WTC11 (cell line): ENCODE measurements around the gene SIGLEC14. TPM values are rescaled to one million over a fixed set of nuclear protein-coding genes. Genes with fewer than 3 reads are reported as not detected.

Experiments used
- ATF1 ChIP-seq: sonication (generic); formaldehyde crosslinking; IDR thresholded peaks from 2 replicates; pipeline ENCODE4 v1.8.1; 2023; ENCODE audit warnings: mild to moderate bottlenecking, moderate library complexity, missing genetic modification reagents
- GRHL2 ChIP-seq: fragments of 250-450 bp; sonication (Bioruptor Pico); IDR thresholded peaks from 2 replicates; pipeline ENCODE4 v1.8.0; 2022; ENCODE audit warnings: mild to moderate bottlenecking, moderate library complexity; ENCODE audit not compliant: insufficient replicate concordance, severe bottlenecking
- KAT7 ChIP-seq: sonication (generic); formaldehyde crosslinking; IDR thresholded peaks from 2 replicates; pipeline ENCODE4 v1.8.1; 2023; ENCODE audit warnings: missing genetic modification reagents, mild to moderate bottlenecking, borderline replicate concordance
- MYBL2 ChIP-seq: sonication (generic); formaldehyde crosslinking; IDR thresholded peaks from 2 replicates; pipeline ENCODE4 v1.8.1; 2023; ENCODE audit warnings: mild to moderate bottlenecking, moderate library complexity, missing genetic modification reagents
- NFYB ChIP-seq: sonication (generic); formaldehyde crosslinking; conservative IDR thresholded peaks from 2 replicates; pipeline ENCODE4 v1.8.0; 2022; ENCODE audit warnings: low read depth, missing genetic modification reagents
- PRRX2 ChIP-seq: fragments of 250-450 bp; sonication (Bioruptor Pico); IDR thresholded peaks from 2 replicates; pipeline ENCODE4 v1.8.0; 2021; ENCODE audit warnings: mild to moderate bottlenecking
- SOX15 ChIP-seq: fragments of 250-450 bp; sonication (Bioruptor Pico); IDR thresholded peaks from 2 replicates; pipeline ENCODE4 v1.9.0; 2021; ENCODE audit warnings: mild to moderate bottlenecking
- SP1 ChIP-seq: sonication (generic); formaldehyde crosslinking; conservative IDR thresholded peaks from 2 replicates; pipeline ENCODE4 v1.8.1; 2022; ENCODE audit warnings: missing genetic modification reagents
- TCF7 ChIP-seq: sonication (generic); formaldehyde crosslinking; IDR thresholded peaks from 2 replicates; pipeline ENCODE4 v1.8.0; 2022; ENCODE audit warnings: mild to moderate bottlenecking, low read depth, missing genetic modification reagents, moderate library complexity
- TEAD1 ChIP-seq: sonication (generic); formaldehyde crosslinking; IDR thresholded peaks from 2 replicates; pipeline ENCODE4 v1.8.0; 2022; ENCODE audit warnings: mild to moderate bottlenecking, missing genetic modification reagents
- TEAD4 ChIP-seq: sonication (generic); formaldehyde crosslinking; IDR thresholded peaks from 2 replicates; pipeline ENCODE4 v1.8.0; 2022; ENCODE audit warnings: mild to moderate bottlenecking, missing genetic modification reagents
- ZNF121 ChIP-seq: sonication (generic); formaldehyde crosslinking; IDR thresholded peaks from 2 replicates; pipeline ENCODE4 v1.8.0; 2023; ENCODE audit warnings: missing genetic modification reagents
- ZNF263 ChIP-seq: sonication (generic); formaldehyde crosslinking; IDR thresholded peaks from 2 replicates; pipeline ENCODE4 v1.8.1; 2022; ENCODE audit warnings: low read depth, mild to moderate bottlenecking, moderate library complexity, missing genetic modification reagents
- ZNF423 ChIP-seq: fragments of 250-450 bp; sonication (Bioruptor Pico); IDR thresholded peaks from 2 replicates; pipeline ENCODE4 v2.1.2; 2022; ENCODE audit warnings: mild to moderate bottlenecking, moderate library complexity
- ZNF671 ChIP-seq: fragments of 250-450 bp; sonication (Bioruptor Pico); IDR thresholded peaks from 2 replicates; pipeline ENCODE4 v1.8.0; 2021; ENCODE audit warnings: mild to moderate bottlenecking
- total RNA-seq: library from RNA; stranded (reverse); gene quantifications from 3 replicates; pipeline ENCODE4 v1.2.3, GENCODE V29; 2021
- TF ChIP-seq, protein P1 (sequence below): sonication (generic); formaldehyde crosslinking; IDR thresholded peaks from 2 replicates; pipeline ENCODE4 v1.8.0; 2022; ENCODE audit warnings: mild to moderate bottlenecking, missing genetic modification reagents
- TF ChIP-seq, protein P2 (sequence below): fragments of 250-450 bp; sonication (Bioruptor Pico); conservative IDR thresholded peaks from 2 replicates; pipeline ENCODE4 v1.9.0; 2021; ENCODE audit warnings: mild to moderate bottlenecking
- TF ChIP-seq, protein P3 (sequence below): sonication (generic); formaldehyde crosslinking; IDR thresholded peaks from 2 replicates; pipeline ENCODE4 v1.8.0; 2022; ENCODE audit warnings: mild to moderate bottlenecking, missing genetic modification reagents
- TF ChIP-seq, protein P4 (sequence below): fragments of 250-450 bp; sonication (Bioruptor Pico); IDR thresholded peaks from 2 replicates; pipeline ENCODE4 v1.8.0; 2021; ENCODE audit warnings: mild to moderate bottlenecking
- TF ChIP-seq, protein P5 (sequence below): fragments of 250-450 bp; sonication (Bioruptor Pico); IDR thresholded peaks from 2 replicates; pipeline ENCODE4 v2.1.2; 2022; ENCODE audit warnings: mild to moderate bottlenecking, moderate library complexity
- TF ChIP-seq, protein P6 (sequence below): sonication (generic); formaldehyde crosslinking; IDR thresholded peaks from 2 replicates; pipeline ENCODE4 v1.8.0; 2023; ENCODE audit warnings: mild to moderate bottlenecking, missing genetic modification reagents
- TF ChIP-seq, protein P7 (sequence below): sonication (generic); formaldehyde crosslinking; IDR thresholded peaks from 2 replicates; pipeline ENCODE4 v1.8.0; 2023; ENCODE audit warnings: missing genetic modification reagents, mild to moderate bottlenecking, borderline replicate concordance

Gene SIGLEC14
- total RNA-seq, 1 experiment from 2014 or later, result not detected

DNA sequence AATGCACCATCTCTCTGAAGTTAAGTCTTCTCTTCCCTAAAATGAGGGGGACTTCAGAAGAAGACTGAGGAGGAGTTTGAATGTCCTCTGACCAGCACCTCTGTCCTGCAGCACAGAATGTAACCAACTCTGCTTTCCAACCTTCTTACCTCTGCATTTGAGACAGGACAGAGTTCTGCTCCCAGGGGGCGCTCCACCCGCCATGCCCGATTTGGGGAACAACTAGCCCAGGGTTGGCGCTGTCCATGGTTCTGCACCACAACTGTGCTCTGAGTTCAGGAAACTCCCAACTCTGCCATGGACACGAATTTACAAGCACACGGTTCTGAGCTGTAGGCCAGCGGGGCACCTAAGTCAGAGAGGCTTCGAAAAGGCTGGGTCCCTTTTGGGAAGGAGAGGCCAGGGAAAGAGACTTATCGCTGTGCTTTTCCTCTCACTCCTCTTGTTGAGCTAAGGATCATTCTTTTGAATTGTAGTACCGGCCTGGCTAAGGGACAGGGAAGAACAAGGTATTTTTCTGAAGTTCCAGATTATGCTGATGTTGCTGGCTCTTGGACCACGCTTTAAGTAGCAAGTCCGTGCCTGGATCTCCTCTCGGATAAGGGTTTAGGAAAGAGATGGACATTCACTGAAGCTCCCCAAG lies 38.6 kb downstream of the SIGLEC14 start (continued):
- TF ChIP-seq TEAD4 (CRISPR knock-in tag) (peak; percentile 92; the same call in 1 of the 2 replicates), KAT7 (0 out of 2 replicates have a peak, but pooled peaks have one; percentile 87), SP1 (CRISPR knock-in tag) (peak; percentile 56; the same call in 1 of the 2 replicates), TEAD1 (peak; percentile 97), ZNF121 (CRISPR knock-in tag) (peak; percentile 41; the same call in 1 of the 2 replicates), PRRX2 (CRISPR knock-in tag) (no peak), GRHL2 (CRISPR knock-in tag) (no peak), MYBL2 (CRISPR knock-in tag) (peak; percentile 85; the same call in 1 of the 2 replicates), NFYB (CRISPR knock-in tag) (no peak), TCF7 (CRISPR knock-in tag) (no peak; the same call in 1 of the 2 replicates), ZNF671 (CRISPR knock-in tag) (no peak), SOX15 (CRISPR knock-in tag) (no peak), ZNF263 (no peak), ATF1 (CRISPR knock-in tag) (peak; percentile 86; the same call in 1 of the 2 replicates), ZNF423 (CRISPR knock-in tag) (0 out of 2 replicates have a peak, but pooled peaks have one; percentile 32)
- TF ChIP-seq, protein P1, sequence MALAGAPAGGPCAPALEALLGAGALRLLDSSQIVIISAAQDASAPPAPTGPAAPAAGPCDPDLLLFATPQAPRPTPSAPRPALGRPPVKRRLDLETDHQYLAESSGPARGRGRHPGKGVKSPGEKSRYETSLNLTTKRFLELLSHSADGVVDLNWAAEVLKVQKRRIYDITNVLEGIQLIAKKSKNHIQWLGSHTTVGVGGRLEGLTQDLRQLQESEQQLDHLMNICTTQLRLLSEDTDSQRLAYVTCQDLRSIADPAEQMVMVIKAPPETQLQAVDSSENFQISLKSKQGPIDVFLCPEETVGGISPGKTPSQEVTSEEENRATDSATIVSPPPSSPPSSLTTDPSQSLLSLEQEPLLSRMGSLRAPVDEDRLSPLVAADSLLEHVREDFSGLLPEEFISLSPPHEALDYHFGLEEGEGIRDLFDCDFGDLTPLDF (CRISPR knock-in tag), result peak; percentile 93
- TF ChIP-seq, protein P2, sequence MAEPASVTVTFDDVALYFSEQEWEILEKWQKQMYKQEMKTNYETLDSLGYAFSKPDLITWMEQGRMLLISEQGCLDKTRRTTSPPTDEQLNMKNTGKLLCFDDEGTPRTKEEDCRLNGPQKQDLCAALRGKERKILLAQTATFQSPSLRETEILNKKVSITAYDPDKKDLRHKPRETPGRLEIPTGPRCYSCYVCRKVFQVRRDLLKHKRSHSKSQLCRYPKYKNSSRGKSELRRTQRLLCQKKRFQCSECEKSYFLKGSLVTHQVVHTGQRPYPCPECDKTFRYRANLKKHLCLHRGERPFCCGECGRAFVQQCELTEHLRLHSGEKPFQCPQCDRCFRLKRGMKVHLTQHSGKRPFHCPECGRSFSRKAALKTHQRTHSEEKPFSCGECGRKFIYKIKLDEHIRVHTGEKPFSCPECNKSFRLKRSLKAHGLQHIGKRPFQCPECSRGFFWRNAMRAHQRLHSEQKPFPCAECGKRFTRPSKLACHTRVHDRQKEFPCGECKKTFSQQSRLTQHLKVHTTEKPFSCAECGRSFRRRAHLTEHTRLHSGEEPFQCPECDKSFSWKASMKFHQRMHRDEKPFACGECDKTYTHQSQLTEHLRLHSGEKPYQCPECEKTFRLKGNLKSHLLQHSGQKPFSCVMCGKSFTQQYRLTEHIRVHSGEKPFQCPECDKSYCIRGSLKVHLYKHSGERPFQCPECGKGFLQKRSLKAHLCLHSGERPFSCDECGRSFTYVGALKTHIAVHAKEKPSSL, result no peak
- TF ChIP-seq, protein P3, sequence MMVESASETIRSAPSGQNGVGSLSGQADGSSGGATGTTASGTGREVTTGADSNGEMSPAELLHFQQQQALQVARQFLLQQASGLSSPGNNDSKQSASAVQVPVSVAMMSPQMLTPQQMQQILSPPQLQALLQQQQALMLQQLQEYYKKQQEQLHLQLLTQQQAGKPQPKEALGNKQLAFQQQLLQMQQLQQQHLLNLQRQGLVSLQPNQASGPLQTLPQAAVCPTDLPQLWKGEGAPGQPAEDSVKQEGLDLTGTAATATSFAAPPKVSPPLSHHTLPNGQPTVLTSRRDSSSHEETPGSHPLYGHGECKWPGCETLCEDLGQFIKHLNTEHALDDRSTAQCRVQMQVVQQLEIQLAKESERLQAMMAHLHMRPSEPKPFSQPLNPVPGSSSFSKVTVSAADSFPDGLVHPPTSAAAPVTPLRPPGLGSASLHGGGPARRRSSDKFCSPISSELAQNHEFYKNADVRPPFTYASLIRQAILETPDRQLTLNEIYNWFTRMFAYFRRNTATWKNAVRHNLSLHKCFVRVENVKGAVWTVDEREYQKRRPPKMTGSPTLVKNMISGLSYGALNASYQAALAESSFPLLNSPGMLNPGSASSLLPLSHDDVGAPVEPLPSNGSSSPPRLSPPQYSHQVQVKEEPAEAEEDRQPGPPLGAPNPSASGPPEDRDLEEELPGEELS, result peak; percentile 96
- TF ChIP-seq, protein P4, sequence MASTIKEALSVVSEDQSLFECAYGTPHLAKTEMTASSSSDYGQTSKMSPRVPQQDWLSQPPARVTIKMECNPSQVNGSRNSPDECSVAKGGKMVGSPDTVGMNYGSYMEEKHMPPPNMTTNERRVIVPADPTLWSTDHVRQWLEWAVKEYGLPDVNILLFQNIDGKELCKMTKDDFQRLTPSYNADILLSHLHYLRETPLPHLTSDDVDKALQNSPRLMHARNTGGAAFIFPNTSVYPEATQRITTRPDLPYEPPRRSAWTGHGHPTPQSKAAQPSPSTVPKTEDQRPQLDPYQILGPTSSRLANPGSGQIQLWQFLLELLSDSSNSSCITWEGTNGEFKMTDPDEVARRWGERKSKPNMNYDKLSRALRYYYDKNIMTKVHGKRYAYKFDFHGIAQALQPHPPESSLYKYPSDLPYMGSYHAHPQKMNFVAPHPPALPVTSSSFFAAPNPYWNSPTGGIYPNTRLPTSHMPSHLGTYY (CRISPR knock-in tag), result no peak
- TF ChIP-seq, protein P5, sequence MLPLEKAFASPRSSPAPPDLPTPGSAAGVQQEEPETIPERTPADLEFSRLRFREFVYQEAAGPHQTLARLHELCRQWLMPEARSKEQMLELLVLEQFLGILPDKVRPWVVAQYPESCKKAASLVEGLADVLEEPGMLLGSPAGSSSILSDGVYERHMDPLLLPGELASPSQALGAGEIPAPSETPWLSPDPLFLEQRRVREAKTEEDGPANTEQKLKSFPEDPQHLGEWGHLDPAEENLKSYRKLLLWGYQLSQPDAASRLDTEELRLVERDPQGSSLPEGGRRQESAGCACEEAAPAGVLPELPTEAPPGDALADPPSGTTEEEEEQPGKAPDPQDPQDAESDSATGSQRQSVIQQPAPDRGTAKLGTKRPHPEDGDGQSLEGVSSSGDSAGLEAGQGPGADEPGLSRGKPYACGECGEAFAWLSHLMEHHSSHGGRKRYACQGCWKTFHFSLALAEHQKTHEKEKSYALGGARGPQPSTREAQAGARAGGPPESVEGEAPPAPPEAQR (CRISPR knock-in tag), result no peak
- TF ChIP-seq, protein P6, sequence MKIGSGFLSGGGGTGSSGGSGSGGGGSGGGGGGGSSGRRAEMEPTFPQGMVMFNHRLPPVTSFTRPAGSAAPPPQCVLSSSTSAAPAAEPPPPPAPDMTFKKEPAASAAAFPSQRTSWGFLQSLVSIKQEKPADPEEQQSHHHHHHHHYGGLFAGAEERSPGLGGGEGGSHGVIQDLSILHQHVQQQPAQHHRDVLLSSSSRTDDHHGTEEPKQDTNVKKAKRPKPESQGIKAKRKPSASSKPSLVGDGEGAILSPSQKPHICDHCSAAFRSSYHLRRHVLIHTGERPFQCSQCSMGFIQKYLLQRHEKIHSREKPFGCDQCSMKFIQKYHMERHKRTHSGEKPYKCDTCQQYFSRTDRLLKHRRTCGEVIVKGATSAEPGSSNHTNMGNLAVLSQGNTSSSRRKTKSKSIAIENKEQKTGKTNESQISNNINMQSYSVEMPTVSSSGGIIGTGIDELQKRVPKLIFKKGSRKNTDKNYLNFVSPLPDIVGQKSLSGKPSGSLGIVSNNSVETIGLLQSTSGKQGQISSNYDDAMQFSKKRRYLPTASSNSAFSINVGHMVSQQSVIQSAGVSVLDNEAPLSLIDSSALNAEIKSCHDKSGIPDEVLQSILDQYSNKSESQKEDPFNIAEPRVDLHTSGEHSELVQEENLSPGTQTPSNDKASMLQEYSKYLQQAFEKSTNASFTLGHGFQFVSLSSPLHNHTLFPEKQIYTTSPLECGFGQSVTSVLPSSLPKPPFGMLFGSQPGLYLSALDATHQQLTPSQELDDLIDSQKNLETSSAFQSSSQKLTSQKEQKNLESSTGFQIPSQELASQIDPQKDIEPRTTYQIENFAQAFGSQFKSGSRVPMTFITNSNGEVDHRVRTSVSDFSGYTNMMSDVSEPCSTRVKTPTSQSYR (CRISPR knock-in tag), result peak; percentile 92
- TF ChIP-seq, protein P7, sequence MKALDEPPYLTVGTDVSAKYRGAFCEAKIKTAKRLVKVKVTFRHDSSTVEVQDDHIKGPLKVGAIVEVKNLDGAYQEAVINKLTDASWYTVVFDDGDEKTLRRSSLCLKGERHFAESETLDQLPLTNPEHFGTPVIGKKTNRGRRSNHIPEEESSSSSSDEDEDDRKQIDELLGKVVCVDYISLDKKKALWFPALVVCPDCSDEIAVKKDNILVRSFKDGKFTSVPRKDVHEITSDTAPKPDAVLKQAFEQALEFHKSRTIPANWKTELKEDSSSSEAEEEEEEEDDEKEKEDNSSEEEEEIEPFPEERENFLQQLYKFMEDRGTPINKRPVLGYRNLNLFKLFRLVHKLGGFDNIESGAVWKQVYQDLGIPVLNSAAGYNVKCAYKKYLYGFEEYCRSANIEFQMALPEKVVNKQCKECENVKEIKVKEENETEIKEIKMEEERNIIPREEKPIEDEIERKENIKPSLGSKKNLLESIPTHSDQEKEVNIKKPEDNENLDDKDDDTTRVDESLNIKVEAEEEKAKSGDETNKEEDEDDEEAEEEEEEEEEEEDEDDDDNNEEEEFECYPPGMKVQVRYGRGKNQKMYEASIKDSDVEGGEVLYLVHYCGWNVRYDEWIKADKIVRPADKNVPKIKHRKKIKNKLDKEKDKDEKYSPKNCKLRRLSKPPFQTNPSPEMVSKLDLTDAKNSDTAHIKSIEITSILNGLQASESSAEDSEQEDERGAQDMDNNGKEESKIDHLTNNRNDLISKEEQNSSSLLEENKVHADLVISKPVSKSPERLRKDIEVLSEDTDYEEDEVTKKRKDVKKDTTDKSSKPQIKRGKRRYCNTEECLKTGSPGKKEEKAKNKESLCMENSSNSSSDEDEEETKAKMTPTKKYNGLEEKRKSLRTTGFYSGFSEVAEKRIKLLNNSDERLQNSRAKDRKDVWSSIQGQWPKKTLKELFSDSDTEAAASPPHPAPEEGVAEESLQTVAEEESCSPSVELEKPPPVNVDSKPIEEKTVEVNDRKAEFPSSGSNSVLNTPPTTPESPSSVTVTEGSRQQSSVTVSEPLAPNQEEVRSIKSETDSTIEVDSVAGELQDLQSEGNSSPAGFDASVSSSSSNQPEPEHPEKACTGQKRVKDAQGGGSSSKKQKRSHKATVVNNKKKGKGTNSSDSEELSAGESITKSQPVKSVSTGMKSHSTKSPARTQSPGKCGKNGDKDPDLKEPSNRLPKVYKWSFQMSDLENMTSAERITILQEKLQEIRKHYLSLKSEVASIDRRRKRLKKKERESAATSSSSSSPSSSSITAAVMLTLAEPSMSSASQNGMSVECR (CRISPR knock-in tag), result peak; percentile 99
